ENCODE measurements around the gene GLYATL2. TPM values are rescaled to one million over a fixed set of nuclear protein-coding genes. Genes with fewer than 3 reads are reported as not detected.

The GLYATL2 gene, protein sequence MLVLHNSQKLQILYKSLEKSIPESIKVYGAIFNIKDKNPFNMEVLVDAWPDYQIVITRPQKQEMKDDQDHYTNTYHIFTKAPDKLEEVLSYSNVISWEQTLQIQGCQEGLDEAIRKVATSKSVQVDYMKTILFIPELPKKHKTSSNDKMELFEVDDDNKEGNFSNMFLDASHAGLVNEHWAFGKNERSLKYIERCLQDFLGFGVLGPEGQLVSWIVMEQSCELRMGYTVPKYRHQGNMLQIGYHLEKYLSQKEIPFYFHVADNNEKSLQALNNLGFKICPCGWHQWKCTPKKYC
- polyA plus RNA-seq: 0.24 TPM in 1 of 2 replicates, not detected in the other

GRCh38 chr11:58844361-58845005 lies at the start of gene GLYATL2:
Gene GLYATL2 (minus strand): TSS chr11:58844704. CDS start chr11:58839612, 5,092 bp downstream.

Other genes with a start within 250 kb of the GLYATL2 start
- gene CNTF, start 222.0 kb downstream of the GLYATL2 start, polyA plus RNA-seq: not detected in 2 replicates
- gene GLYAT, start 112.8 kb downstream of the GLYATL2 start, polyA plus RNA-seq: not detected in 2 replicates
- 0.59 TPM in 1 of 2 replicates, not detected in the other for gene GLYATL1, start 94.8 kb upstream of the GLYATL2 start, polyA plus RNA-seq
- not detected in 2 replicates for gene GLYATL1B, start 241.6 kb upstream of the GLYATL2 start, polyA plus RNA-seq